ENCODE results near the gene AK3. TPM values are rescaled to one million over a fixed set of nuclear protein-coding genes. Genes with fewer than 3 reads are reported as not detected.
A peak's percentile ranks its signal among the peaks of the same experiment; 100 is the strongest.
"Not testable (repeated sequence)": the region's sequence is repeated elsewhere in the genome, so short reads cannot be mapped to it uniquely, and the experiment has no call there.

Gene AK3
- total RNA-seq, 2 donors from 2014 or later, result 51.5 to 59.8 TPM

DNA sequence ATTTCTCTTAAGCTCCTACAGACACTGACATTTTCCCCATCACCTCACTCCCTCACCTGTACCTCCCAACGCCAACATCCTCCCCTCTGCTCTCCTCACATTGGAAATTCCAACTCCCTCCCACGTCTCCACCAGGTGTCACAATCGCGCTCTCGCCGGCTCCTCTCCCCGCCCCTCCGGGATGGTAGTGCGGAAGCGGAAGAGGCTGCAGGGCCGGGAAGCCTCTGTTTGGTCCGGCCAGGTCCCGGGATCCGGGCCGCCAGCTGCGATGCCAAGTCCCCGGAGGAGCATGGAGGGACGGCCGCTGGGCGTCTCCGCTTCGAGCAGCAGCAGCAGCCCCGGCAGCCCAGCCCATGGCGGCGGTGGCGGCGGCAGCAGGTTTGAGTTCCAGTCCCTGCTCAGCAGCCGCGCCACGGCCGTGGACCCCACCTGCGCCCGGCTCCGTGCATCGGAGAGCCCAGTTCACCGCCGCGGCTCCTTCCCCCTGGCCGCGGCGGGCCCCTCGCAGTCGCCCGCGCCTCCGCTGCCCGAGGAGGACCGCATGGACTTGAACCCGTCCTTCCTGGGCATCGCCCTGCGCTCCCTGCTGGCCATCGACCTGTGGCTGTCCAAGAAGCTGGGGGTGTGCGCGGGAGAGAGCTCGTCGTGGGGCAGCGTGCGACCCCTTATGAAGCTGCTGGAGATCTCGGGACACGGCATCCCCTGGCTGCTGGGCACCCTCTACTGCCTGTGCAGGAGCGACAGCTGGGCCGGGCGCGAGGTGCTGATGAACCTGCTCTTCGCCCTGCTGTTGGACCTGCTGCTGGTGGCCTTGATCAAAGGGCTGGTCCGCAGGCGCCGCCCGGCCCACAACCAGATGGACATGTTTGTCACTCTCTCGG, 78.7 kb downstream of the AK3 start, which contains the start of gene PLPP6:
Gene PLPP6, plus strand, starts transcription at position 187 of the 881 bp plus-strand sequence. Its CDS starts 82 bp downstream, at position 269.
- WGBS, 2 experiments (ENCODE audit: insufficient coverage in 1 of 2, insufficient read length in 1 of 2), result 2 to 13% methylated on average over 10 to 70 of the region's 70 CpGs
- Histone ChIP-seq H3K4me1 (ENCODE audit: control insufficient read depth, insufficient read depth, low read length) (peaks cover 14% of the 10 kb centered on the region), H3K27ac (ENCODE audit: low read depth, low read length) (no peak within 1 kb of the TSS), H3K27me3 (ENCODE audit: control insufficient read depth, insufficient read depth, low read length, poor library complexity, severe bottlenecking) (no peaks in the 10 kb centered on the region), H3K9me3 (ENCODE audit: control insufficient read depth, low read length) (no peaks in the 10 kb centered on the region), H3K9ac (ENCODE audit: extremely low read depth, low read length, poor library complexity, severe bottlenecking) (peak within 1 kb of the TSS; percentile 70), H3K4me3 (ENCODE audit: low read length) (peak within 1 kb of the TSS; percentile 82), H3K36me3 (ENCODE audit: control insufficient read depth, insufficient read depth, low read length) (no peaks in the 10 kb centered on the region)
- TF ChIP-seq, protein P1, sequence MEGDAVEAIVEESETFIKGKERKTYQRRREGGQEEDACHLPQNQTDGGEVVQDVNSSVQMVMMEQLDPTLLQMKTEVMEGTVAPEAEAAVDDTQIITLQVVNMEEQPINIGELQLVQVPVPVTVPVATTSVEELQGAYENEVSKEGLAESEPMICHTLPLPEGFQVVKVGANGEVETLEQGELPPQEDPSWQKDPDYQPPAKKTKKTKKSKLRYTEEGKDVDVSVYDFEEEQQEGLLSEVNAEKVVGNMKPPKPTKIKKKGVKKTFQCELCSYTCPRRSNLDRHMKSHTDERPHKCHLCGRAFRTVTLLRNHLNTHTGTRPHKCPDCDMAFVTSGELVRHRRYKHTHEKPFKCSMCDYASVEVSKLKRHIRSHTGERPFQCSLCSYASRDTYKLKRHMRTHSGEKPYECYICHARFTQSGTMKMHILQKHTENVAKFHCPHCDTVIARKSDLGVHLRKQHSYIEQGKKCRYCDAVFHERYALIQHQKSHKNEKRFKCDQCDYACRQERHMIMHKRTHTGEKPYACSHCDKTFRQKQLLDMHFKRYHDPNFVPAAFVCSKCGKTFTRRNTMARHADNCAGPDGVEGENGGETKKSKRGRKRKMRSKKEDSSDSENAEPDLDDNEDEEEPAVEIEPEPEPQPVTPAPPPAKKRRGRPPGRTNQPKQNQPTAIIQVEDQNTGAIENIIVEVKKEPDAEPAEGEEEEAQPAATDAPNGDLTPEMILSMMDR (conservative IDR thresholded peaks at IDR 0.05), result peak; percentile 65
- Mint-ChIP-seq H3K36me3 (ENCODE audit: low read depth) (peaks cover 3% of the 10 kb centered on the region), H3K27me3 (ENCODE audit: insufficient read depth) (peaks cover 1% of the 10 kb centered on the region), H3K4me3 (peak within 1 kb of the TSS; percentile 73), H3K4me1 (peaks cover 48% of the 10 kb centered on the region), H3K9me3 (no peaks in the 10 kb centered on the region), H3K27ac (peak within 1 kb of the TSS; percentile 62)
- DNase-seq, result peak; percentile 98

DNA sequence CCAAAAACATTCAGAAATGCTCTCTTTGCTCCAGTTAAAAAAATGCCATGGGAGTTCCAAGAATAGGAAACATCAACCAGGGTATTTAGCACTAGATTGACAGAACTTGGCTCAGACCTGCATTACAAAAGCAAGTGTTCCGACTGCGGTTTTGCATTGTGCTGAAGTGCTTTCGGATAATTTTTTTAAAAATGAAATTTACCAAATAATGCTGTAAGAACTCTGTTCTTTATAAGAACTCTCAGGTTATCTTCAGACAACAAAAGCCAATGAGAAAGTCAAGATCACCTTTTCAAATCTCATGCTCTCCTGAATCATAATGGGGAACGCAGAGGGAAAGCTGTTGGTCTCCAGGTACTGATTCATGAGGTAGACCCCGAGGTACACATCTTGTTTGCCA, 79.4 kb downstream of the AK3 start:
- peak overlapping the region; percentile 73 for H3K4me3 Mint-ChIP-seq
- Histone ChIP-seq H3K9me3 (ENCODE audit: control insufficient read depth, low read length) (no peaks in the 10 kb centered on the region), H3K4me1 (ENCODE audit: control insufficient read depth, insufficient read depth, low read length) (peaks cover 14% of the 10 kb centered on the region), H3K27ac (ENCODE audit: low read depth, low read length) (no peak overlapping the region), H3K4me3 (ENCODE audit: low read length) (peak overlapping the region; percentile 82), H3K9ac (ENCODE audit: extremely low read depth, low read length, poor library complexity, severe bottlenecking) (no peak overlapping the region), H3K36me3 (ENCODE audit: control insufficient read depth, insufficient read depth, low read length) (no peaks in the 10 kb centered on the region), H3K27me3 (ENCODE audit: control insufficient read depth, insufficient read depth, low read length, poor library complexity, severe bottlenecking) (no peaks in the 10 kb centered on the region)
- peaks cover 1% of the 10 kb centered on the region for H3K27me3 Mint-ChIP-seq (ENCODE audit: insufficient read depth)
- peak overlapping the region; percentile 62 for H3K27ac Mint-ChIP-seq
- H3K4me1 Mint-ChIP-seq, result peaks cover 48% of the 10 kb centered on the region
- no peaks in the 10 kb centered on the region for H3K9me3 Mint-ChIP-seq
- TF ChIP-seq, protein P1 (conservative IDR thresholded peaks at IDR 0.05), result no peak
- 43% methylated on average over 4 to 5 of the region's 5 CpGs for WGBS, 2 experiments (ENCODE audit: insufficient coverage in 1 of 2, insufficient read length in 1 of 2)
- H3K36me3 Mint-ChIP-seq (ENCODE audit: low read depth), result peaks cover 3% of the 10 kb centered on the region
- DNase-seq, result no peak

DNA sequence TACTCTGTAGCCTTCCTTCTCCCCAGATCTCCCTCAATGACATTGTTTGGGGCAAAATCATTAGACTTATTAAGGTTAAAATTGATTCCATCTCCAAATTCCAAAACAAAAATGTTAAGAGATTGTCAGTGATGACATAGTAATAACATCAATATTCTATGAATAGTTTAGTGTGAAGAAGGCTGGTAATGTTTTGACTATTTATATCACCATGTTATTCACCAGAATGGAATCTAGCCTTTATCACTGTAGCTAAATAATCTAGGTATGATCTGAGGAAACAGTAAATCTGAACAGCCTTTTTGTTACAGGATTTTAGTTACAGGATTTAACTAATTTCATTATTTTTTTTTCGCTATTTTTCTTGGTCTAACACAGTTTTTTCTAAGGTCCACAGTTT, 79.8 kb downstream of the AK3 start:
- Histone ChIP-seq H3K4me3 (ENCODE audit: low read length) (no peak overlapping the region), H3K27me3 (ENCODE audit: control insufficient read depth, insufficient read depth, low read length, poor library complexity, severe bottlenecking) (no peaks in the 10 kb centered on the region), H3K36me3 (ENCODE audit: control insufficient read depth, insufficient read depth, low read length) (no peaks in the 10 kb centered on the region), H3K27ac (ENCODE audit: low read depth, low read length) (no peak overlapping the region), H3K9me3 (ENCODE audit: control insufficient read depth, low read length) (no peaks in the 10 kb centered on the region), H3K9ac (ENCODE audit: extremely low read depth, low read length, poor library complexity, severe bottlenecking) (no peak overlapping the region), H3K4me1 (ENCODE audit: control insufficient read depth, insufficient read depth, low read length) (peaks cover 14% of the 10 kb centered on the region)
- H3K27ac Mint-ChIP-seq, result no peak overlapping the region
- no peaks in the 10 kb centered on the region for H3K9me3 Mint-ChIP-seq
- 96 to 100% methylated on average over 1 of the region's 1 CpG for WGBS, 2 experiments (ENCODE audit: insufficient coverage in 1 of 2, insufficient read length in 1 of 2)
- peaks cover 1% of the 10 kb centered on the region for H3K27me3 Mint-ChIP-seq (ENCODE audit: insufficient read depth)
- peaks cover 3% of the 10 kb centered on the region for H3K36me3 Mint-ChIP-seq (ENCODE audit: low read depth)
- no peak for DNase-seq
- H3K4me1 Mint-ChIP-seq, result peaks cover 51% of the 10 kb centered on the region
- no peak overlapping the region for H3K4me3 Mint-ChIP-seq
- TF ChIP-seq, protein P1 (conservative IDR thresholded peaks at IDR 0.05), result no peak

DNA sequence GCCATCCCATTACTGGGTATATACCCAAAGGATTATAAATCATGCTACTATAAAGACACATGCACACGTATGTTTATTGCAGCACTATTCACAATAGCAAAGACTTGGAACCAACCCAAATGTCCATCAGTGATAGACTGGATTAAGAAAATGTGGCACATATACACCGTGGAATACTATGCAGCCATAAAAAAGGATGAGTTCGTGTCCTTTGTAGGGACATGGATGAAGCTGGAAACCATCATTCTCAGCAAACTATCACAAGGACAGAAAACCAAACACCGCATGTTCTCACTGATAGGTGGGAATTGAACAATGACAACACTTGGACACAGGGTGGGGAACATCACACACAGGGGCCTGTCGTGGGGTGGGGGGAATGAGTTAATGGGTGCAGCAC, 80.3 kb downstream of the AK3 start:
- 100% methylated on average over 3 of the region's 5 CpGs; no CpG with 5 or more reads in 1 of the 2 experiments for WGBS, 2 experiments (ENCODE audit: insufficient coverage in 1 of 2, insufficient read length in 1 of 2)
- H3K9ac ChIP-seq (ENCODE audit: extremely low read depth, low read length, poor library complexity, severe bottlenecking); DNase-seq; H3K27me3 Mint-ChIP-seq (ENCODE audit: insufficient read depth); H3K4me3 ChIP-seq (ENCODE audit: low read length); H3K27me3 ChIP-seq (ENCODE audit: control insufficient read depth, insufficient read depth, low read length, poor library complexity, severe bottlenecking); H3K4me3 Mint-ChIP-seq; H3K27ac ChIP-seq (ENCODE audit: low read depth, low read length); H3K27ac Mint-ChIP-seq; H3K36me3 Mint-ChIP-seq (ENCODE audit: low read depth); H3K9me3 ChIP-seq (ENCODE audit: control insufficient read depth, low read length); H3K36me3 ChIP-seq (ENCODE audit: control insufficient read depth, insufficient read depth, low read length); H3K9me3 Mint-ChIP-seq: not testable (repeated sequence)
- peaks cover 47% of the 10 kb centered on the region for H3K4me1 Mint-ChIP-seq
- H3K4me1 ChIP-seq (ENCODE audit: control insufficient read depth, insufficient read depth, low read length), result peaks cover 13% of the 10 kb centered on the region
